Heart left ventricle (tissue), 13 donors: ENCODE results near the gene DVL1.

Experiments used
- CTCF ChIP-seq, 12 donors: fragments of 200-600 bp; sonication (generic) in 4 of 12; IDR thresholded peaks; one replicate each; pipeline versions ENCODE4 v1.5.0 to v1.8.0; 2018 to 2022; ENCODE audit warnings: antibody characterized with exemption in 12 of 12, mild to moderate bottlenecking in 5 of 12
- POLR2A ChIP-seq, 2 donors: fragments of 450-650 bp; IDR thresholded peaks; one replicate each; pipeline ENCODE4 v1.6.1; 2017; ENCODE audit warnings: antibody characterized with exemption in 2 of 2, mild to moderate bottlenecking in 2 of 2, moderate library complexity in 2 of 2
- donor health status: ischemic (EF 13 %, LVEDD 7.1; RV severe dilation, severe dysfunction).
- donor health status: DM: no; HTN: yes; CAD: no.
- donor health status: DM: no; HTN: no; CAD: no.
- donor health status: ischemic (EF 25% LVEDD 6.9; RV normal size, moderate dysfunction).
- donor health status: ischemic (EF 25% LVEDD 5.7; RV mildly dilated, moderate dysfunction).
- donor health status: ischemic (EF 35%, LVEDD 5.7; RV mildly dilated, moderate dysfunction).
- donor health status: nonischemic (EF 11% LVEDD 7.7; RV severe dilation, severe dysfunction).
- donor health status: DM: yes; HTN: yes; CAD: no.
- donor health status: PGD.
- donor health status: ischemic (EF 29% LVEDD 5.4; RV normal size, mild dysfunction).
- donor health status: nonischemic (EF 23%, LVEDD 6.1; RV moderate dilation, normal function).

GRCh38 chr1:1308756-1309250, 40.4 kb downstream of the DVL1 start:
- no peak for TF ChIP-seq CTCF (IDR thresholded peaks at IDR 0.05)
- no peak for TF ChIP-seq POLR2A (IDR thresholded peaks at IDR 0.05)
